CD14-positive monocyte (primary cell): Measurements from ENCODE around the gene PI4KA. TPM values are rescaled to one million over a fixed set of nuclear protein-coding genes. Genes with fewer than 3 reads are reported as not detected.
"Not testable (repeated sequence)": the region's sequence is repeated elsewhere in the genome, so short reads cannot be mapped to it uniquely, and the experiment has no call there.

Source experiments
- DNase-seq, 3 donors: peaks; one replicate each; pipeline ENCODE4 v3.0.0-alpha.2; 2011 to 2022
- H2AFZ ChIP-seq: 2 replicates; pipeline ENCODE4 v1.6.0; 2012; ENCODE audit warnings: mild to moderate bottlenecking, low read depth, low read length, inconsistent platforms; ENCODE audit not compliant: insufficient read depth, poor library complexity, severe bottlenecking
- H3K27ac ChIP-seq, 2 donors: 1 replicate in 1 of 2; 2 replicates in 1 of 2; pipeline ENCODE4 v1.5.1; 2012 to 2013; ENCODE audit warnings: low read length in 2 of 2, control low read depth in 1 of 2, inconsistent platforms in 1 of 2, low read depth in 1 of 2, mild to moderate bottlenecking in 1 of 2
- H3K27me3 ChIP-seq, 2 donors: one replicate each; pipeline versions ENCODE4 v1.6.0 to v1.6.1; 2011 to 2013; ENCODE audit warnings: low read length in 2 of 2; ENCODE audit not compliant: control insufficient read depth in 2 of 2, insufficient read depth in 2 of 2
- H3K36me3 ChIP-seq, 2 donors: replicated peaks in 1 of 2; 1 replicate in 1 of 2; 2 replicates in 1 of 2; pipeline versions ENCODE4 v1.5.1 to v1.6.1; 2012 to 2013; ENCODE audit warnings: low read length in 2 of 2, control low read depth in 1 of 2, inconsistent platforms in 1 of 2, mild to moderate bottlenecking in 1 of 2; ENCODE audit not compliant: insufficient read depth in 2 of 2, control insufficient read depth in 1 of 2
- H3K4me1 ChIP-seq, 2 donors: 1 replicate in 1 of 2; 2 replicates in 1 of 2; pipeline versions ENCODE4 v1.5.1 to v1.6.1; 2012 to 2013; ENCODE audit warnings: low read length in 2 of 2, control low read depth in 1 of 2, inconsistent platforms in 1 of 2, mild to moderate bottlenecking in 1 of 2, moderate library complexity in 1 of 2; ENCODE audit not compliant: insufficient read depth in 2 of 2, control insufficient read depth in 1 of 2
- H3K4me2 ChIP-seq: replicated peaks from 2 replicates; pipeline ENCODE3; 2012; ENCODE audit warnings: low read length, moderate library complexity, mild to moderate bottlenecking; ENCODE audit not compliant: poor library complexity, severe bottlenecking; ENCODE audit errors: extremely low read depth
- H3K4me3 ChIP-seq, 3 experiments: fragments of 200-600 bp in 1 of 3; sonication (generic) in 1 of 3; replicated peaks in 1 of 3; 1 replicate in 2 of 3; 2 replicates in 1 of 3; pipeline ENCODE4 v1.5.1; 2011 to 2013; ENCODE audit warnings: low read length in 3 of 3, mild to moderate bottlenecking in 3 of 3, control low read depth in 2 of 3, low read depth in 2 of 3, inconsistent platforms in 1 of 3, moderate library complexity in 1 of 3
- H3K79me2 ChIP-seq: 2 replicates; pipeline ENCODE4 v1.6.0; 2012; ENCODE audit warnings: mild to moderate bottlenecking, control low read depth, inconsistent platforms, low read length, moderate library complexity; ENCODE audit not compliant: insufficient read depth
- H3K9ac ChIP-seq: 2 replicates; pipeline ENCODE4 v1.6.0; 2017; ENCODE audit warnings: low read length, mild to moderate bottlenecking; ENCODE audit not compliant: insufficient read depth, poor library complexity, severe bottlenecking
- H3K9me3 ChIP-seq, 2 donors: replicated peaks in 1 of 2; 1 replicate in 1 of 2; 2 replicates in 1 of 2; pipeline versions ENCODE4 v1.5.1 to v1.6.1; 2012 to 2013; ENCODE audit warnings: low read length in 2 of 2, control low read depth in 1 of 2; ENCODE audit not compliant: control insufficient read depth in 1 of 2, insufficient read depth in 1 of 2
- H4K20me1 ChIP-seq: 2 replicates; pipeline ENCODE4 v1.6.0; 2012; ENCODE audit warnings: mild to moderate bottlenecking, low read length, control low read depth, moderate library complexity; ENCODE audit not compliant: insufficient read depth
- H3K27ac Mint-ChIP-seq, 7 donors: one replicate each; pipeline ENCODE4 v1.8.0; 2020; ENCODE audit warnings: mild to moderate bottlenecking in 7 of 7, mixed read lengths in 7 of 7, moderate library complexity in 6 of 7, inconsistent platforms in 2 of 7
- H3K27me3 Mint-ChIP-seq, 3 donors: one replicate each; pipeline ENCODE4 v1.8.0; 2021 to 2022; ENCODE audit warnings: low read depth in 3 of 3, mild to moderate bottlenecking in 3 of 3, mixed read lengths in 3 of 3, moderate library complexity in 3 of 3, inconsistent platforms in 1 of 3
- H3K36me3 Mint-ChIP-seq, 2 donors: one replicate each; pipeline ENCODE4 v1.8.0; 2020; ENCODE audit warnings: mixed read lengths in 2 of 2, inconsistent platforms in 1 of 2, mild to moderate bottlenecking in 1 of 2
- H3K4me1 Mint-ChIP-seq: one replicate; pipeline ENCODE4 v1.8.0; 2020; ENCODE audit warnings: mild to moderate bottlenecking, mixed read lengths
- H3K4me3 Mint-ChIP-seq, 2 donors: one replicate each; pipeline ENCODE4 v1.8.0; 2020; ENCODE audit warnings: mild to moderate bottlenecking in 2 of 2, mixed read lengths in 2 of 2, moderate library complexity in 1 of 2
- H3K9me3 Mint-ChIP-seq, 7 donors: one replicate each; pipeline ENCODE4 v1.8.0; 2020 to 2022; ENCODE audit warnings: mixed read lengths in 7 of 7, mild to moderate bottlenecking in 6 of 7, moderate library complexity in 6 of 7, inconsistent platforms in 2 of 7
- WGBS: methylation state at CpG from one replicate; pipeline ENCODE4 v1.1.5; 2013; ENCODE audit warnings: missing lambda C conversion rate; ENCODE audit not compliant: insufficient coverage; 5-methylcytosine and 5-hydroxymethylcytosine counted together
- intact Hi-C, 2 donors: fragments of 100-400 bp; cut with micrococcal nuclease; formaldehyde crosslinking; loops; one replicate each; pipeline versions ENCODE4 v1.15.0 to v1.15.1; 2023
- polyA plus RNA-seq, 3 donors: library from polyadenylated mRNA; depleted of rRNA in 1 of 3; unstranded in 2 of 3; stranded (reverse) in 1 of 3; fragments of 300-500 nt in 2 of 3; fragments of >200 nt in 1 of 3; fragmentation: Illumina TruSeq in 2 of 3; gene quantifications; 1 replicate in 2 of 3; 2 replicates in 1 of 3; pipeline ENCODE4 v1.2.3, GENCODE V29; 2012 to 2021
- TF ChIP-seq, protein P1 (sequence below): fragments of 200-600 bp; IDR thresholded peaks from one replicate; pipeline ENCODE4 v1.8.0; 2022; ENCODE audit warnings: antibody characterized with exemption, mild to moderate bottlenecking

Gene PI4KA
- polyA plus RNA-seq, 3 donors = 22.8 to 74.4 (median 38.2) TPM

DNA sequence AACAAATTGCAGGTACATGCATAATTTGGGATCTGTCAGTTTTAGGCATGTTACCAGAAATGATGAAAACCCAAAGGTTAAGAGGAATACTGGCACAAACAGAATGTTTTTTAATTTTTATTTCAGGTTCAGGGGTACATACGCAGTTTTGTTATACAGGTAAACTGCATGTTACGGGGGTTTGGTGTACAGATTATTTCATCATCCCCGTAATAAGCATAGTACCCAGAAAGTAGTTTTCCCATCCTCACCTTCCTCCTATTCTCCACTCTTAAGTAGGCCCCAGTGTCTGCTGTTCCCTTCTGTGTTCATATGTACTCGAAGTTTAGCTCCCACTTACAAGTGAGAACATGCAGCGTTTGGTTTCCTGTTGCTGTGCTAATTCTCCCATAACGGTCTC is 33.0 kb downstream of the PI4KA start:
- H3K36me3 Mint-ChIP-seq = peaks cover 73 to 89% of the 10 kb centered on the region in 2 donors
- intact Hi-C loops = no loop called here
- Histone ChIP-seq H3K27me3 (no peaks in the 10 kb centered on the region), H3K9ac (no peak overlapping the region), H2AFZ (no peak overlapping the region), H3K79me2 (no peaks in the 10 kb centered on the region), H4K20me1 (no peaks in the 10 kb centered on the region), H3K4me2 (no peak overlapping the region), H3K27ac (peak overlapping the region in 1 of 2 donors; percentile 8), H3K9me3 (no peaks in the 10 kb centered on the region), H3K36me3 (peaks cover 51 to 89% of the 10 kb centered on the region in 2 donors), H3K4me3 (no peak overlapping the region), H3K4me1 (no peaks in the 10 kb centered on the region)
- no peaks in the 10 kb centered on the region for H3K4me1 Mint-ChIP-seq
- no peaks in the 10 kb centered on the region for H3K27me3 Mint-ChIP-seq
- 90% methylated on average over 2 of the region's 6 CpGs for WGBS
- TF ChIP-seq, protein P1, sequence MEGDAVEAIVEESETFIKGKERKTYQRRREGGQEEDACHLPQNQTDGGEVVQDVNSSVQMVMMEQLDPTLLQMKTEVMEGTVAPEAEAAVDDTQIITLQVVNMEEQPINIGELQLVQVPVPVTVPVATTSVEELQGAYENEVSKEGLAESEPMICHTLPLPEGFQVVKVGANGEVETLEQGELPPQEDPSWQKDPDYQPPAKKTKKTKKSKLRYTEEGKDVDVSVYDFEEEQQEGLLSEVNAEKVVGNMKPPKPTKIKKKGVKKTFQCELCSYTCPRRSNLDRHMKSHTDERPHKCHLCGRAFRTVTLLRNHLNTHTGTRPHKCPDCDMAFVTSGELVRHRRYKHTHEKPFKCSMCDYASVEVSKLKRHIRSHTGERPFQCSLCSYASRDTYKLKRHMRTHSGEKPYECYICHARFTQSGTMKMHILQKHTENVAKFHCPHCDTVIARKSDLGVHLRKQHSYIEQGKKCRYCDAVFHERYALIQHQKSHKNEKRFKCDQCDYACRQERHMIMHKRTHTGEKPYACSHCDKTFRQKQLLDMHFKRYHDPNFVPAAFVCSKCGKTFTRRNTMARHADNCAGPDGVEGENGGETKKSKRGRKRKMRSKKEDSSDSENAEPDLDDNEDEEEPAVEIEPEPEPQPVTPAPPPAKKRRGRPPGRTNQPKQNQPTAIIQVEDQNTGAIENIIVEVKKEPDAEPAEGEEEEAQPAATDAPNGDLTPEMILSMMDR = no peak
- H3K27ac Mint-ChIP-seq = peak overlapping the region in 2 of 7 donors; percentile 37 to 61
- H3K9me3 Mint-ChIP-seq = no peaks in the 10 kb centered on the region
- no peak overlapping the region for H3K4me3 Mint-ChIP-seq
- no peak for DNase-seq

DNA sequence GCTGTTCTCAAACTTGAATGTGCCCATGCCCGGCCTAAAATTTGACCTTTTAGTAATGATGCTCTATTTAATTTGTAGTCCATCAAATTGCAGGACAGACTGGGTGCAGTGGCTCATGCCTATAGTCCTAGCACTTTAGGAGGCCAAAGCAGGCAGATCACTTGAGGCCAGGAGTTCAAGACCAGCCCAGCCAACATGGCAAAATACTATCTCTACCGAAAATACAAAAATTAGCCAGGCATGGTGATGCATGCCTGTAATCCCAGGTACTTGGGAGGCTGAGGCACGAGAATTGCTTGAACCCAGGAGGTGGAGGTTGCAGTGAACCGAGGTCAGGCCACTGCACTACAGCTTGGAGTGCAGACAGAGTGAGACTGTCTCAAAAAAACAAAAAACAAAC is 33.4 kb downstream of the PI4KA start:
- peaks cover 51 to 89% of the 10 kb centered on the region in 2 donors for H3K36me3 ChIP-seq
- H4K20me1 ChIP-seq, H3K4me3 Mint-ChIP-seq, intact Hi-C loops, H3K4me3 ChIP-seq, H3K4me1 Mint-ChIP-seq, H3K9ac ChIP-seq, H3K27me3 ChIP-seq, H3K4me1 ChIP-seq, H3K27me3 Mint-ChIP-seq, H2AFZ ChIP-seq, H3K27ac Mint-ChIP-seq, H3K9me3 ChIP-seq, DNase-seq, H3K9me3 Mint-ChIP-seq, H3K79me2 ChIP-seq, H3K4me2 ChIP-seq: not testable (repeated sequence)
- peak overlapping the region in 1 of 2 donors; percentile 8 for H3K27ac ChIP-seq
- peaks cover 73 to 89% of the 10 kb centered on the region in 2 donors for H3K36me3 Mint-ChIP-seq
- 100% methylated on average over 2 of the region's 4 CpGs for WGBS
